SK-N-SH (cell line): ENCODE results near the gene DPP4. TPM values are rescaled to one million over a fixed set of nuclear protein-coding genes. Genes with fewer than 3 reads are reported as not detected.

ENCODE experiments used
- CTCF ChIA-PET: fragments of 300-600, 350-600 bp; formaldehyde crosslinking; extraction: SDS; loops from one replicate; lab custom pipeline; 2021; lab: Yijun Ruan, JAX
- POLR2A ChIA-PET: fragments of 350-600 bp; sonication (Branson Sonifier 250); formaldehyde crosslinking; extraction: SDS; loops from one replicate; lab custom pipeline; 2020; ENCODE audit warnings: antibody characterized with exemption, inconsistent platforms; lab: Yijun Ruan, JAX
- DNase-seq: peaks from one replicate; pipeline ENCODE4 v3.0.0; 2012
- H2AFZ ChIP-seq: fragments of 200-600 bp; sonication (generic); 2 replicates; pipeline ENCODE4 v1.8.1; 2016; ENCODE audit warnings: antibody characterized with exemption, mild to moderate bottlenecking, low read depth
- H3F3A ChIP-seq: fragments of 200-600 bp; sonication (generic); replicated peaks from 2 replicates; pipeline ENCODE3; 2016; ENCODE audit warnings: antibody characterized with exemption, mild to moderate bottlenecking; ENCODE audit not compliant: insufficient read depth
- H3K27ac ChIP-seq, 2 experiments: fragments of 200-500 bp in 1 of 2; fragments of 200-600 bp in 1 of 2; sonication (Bioruptor generic) in 1 of 2; sonication (generic), shearing (Covaris generic) in 1 of 2; 2 replicates each; pipeline versions ENCODE4 v1.5.1 to v1.6.1; 2014 to 2016; ENCODE audit warnings: low read depth in 2 of 2, inconsistent platforms in 1 of 2, low read length in 1 of 2, mild to moderate bottlenecking in 1 of 2, mixed read lengths in 1 of 2
- H3K27me3 ChIP-seq: fragments of 200-600 bp; sonication (generic), shearing (Covaris generic); 2 replicates; pipeline ENCODE4 v1.6.1; 2016; ENCODE audit warnings: mixed run types; ENCODE audit not compliant: insufficient read depth
- H3K36me3 ChIP-seq, 2 experiments: fragments of 200-500 bp in 1 of 2; fragments of 200-600 bp in 1 of 2; sonication (Bioruptor generic) in 1 of 2; sonication (generic) in 1 of 2; replicated peaks in 1 of 2; 2 replicates each; pipeline versions ENCODE3 to v1.5.1; 2014 to 2016; ENCODE audit warnings: low read length in 1 of 2, mild to moderate bottlenecking in 1 of 2; ENCODE audit not compliant: insufficient read depth in 2 of 2, control insufficient read depth in 1 of 2
- H3K4me1 ChIP-seq, 2 experiments: fragments of 200-500 bp in 1 of 2; fragments of 200-600 bp in 1 of 2; sonication (Bioruptor generic) in 1 of 2; sonication (generic), shearing (Covaris generic) in 1 of 2; 2 replicates each; pipeline versions ENCODE4 v1.5.1 to v1.6.1; 2014 to 2016; ENCODE audit warnings: low read depth in 1 of 2, low read length in 1 of 2, mixed run types in 1 of 2; ENCODE audit not compliant: insufficient read depth in 2 of 2, control insufficient read depth in 1 of 2
- H3K4me2 ChIP-seq: fragments of 200-600 bp; sonication (generic), shearing (Covaris generic); 2 replicates; pipeline ENCODE4 v1.6.1; 2017; ENCODE audit warnings: mixed run types
- H3K4me3 ChIP-seq, 2 experiments: fragments of 200-500 bp in 1 of 2; fragments of 200-600 bp in 1 of 2; sonication (Bioruptor generic) in 1 of 2; sonication (generic), shearing (Covaris generic) in 1 of 2; 2 replicates each; pipeline versions ENCODE4 v1.5.1 to v1.8.1; 2014 to 2016; ENCODE audit warnings: low read depth in 2 of 2, inconsistent platforms in 1 of 2, low read length in 1 of 2, mild to moderate bottlenecking in 1 of 2, mixed read lengths in 1 of 2, moderate library complexity in 1 of 2
- H3K79me2 ChIP-seq: fragments of 200-600 bp; sonication (generic); 2 replicates; pipeline ENCODE4 v1.8.1; 2017; ENCODE audit warnings: mild to moderate bottlenecking; ENCODE audit not compliant: insufficient read depth
- H3K9ac ChIP-seq: fragments of 200-600 bp; sonication (generic); 2 replicates; pipeline ENCODE4 v1.6.1; 2017; ENCODE audit warnings: mixed run types
- H3K9me2 ChIP-seq: fragments of 200-600 bp; sonication (generic); 2 replicates; pipeline ENCODE4 v1.6.1; 2017; ENCODE audit warnings: mixed run types
- H3K9me3 ChIP-seq: fragments of 200-600 bp; sonication (generic); 2 replicates; pipeline ENCODE4 v1.6.1; 2017; ENCODE audit warnings: mixed run types, mild to moderate bottlenecking, moderate library complexity
- H4K20me1 ChIP-seq: fragments of 200-600 bp; sonication (generic); 2 replicates; pipeline ENCODE4 v1.6.1; 2017; ENCODE audit warnings: mild to moderate bottlenecking, mixed run types; ENCODE audit not compliant: insufficient read depth
- CHD2 ChIP-seq: fragments of 150-350 bp; IDR thresholded peaks from 2 replicates; pipeline ENCODE4 v1.6.1; 2018; ENCODE audit warnings: low read length; ENCODE audit not compliant: partially characterized antibody
- CTCF ChIP-seq: fragments of 200-600 bp; sonication (generic); IDR thresholded peaks from 2 replicates; pipeline ENCODE4 v1.6.1; 2017; ENCODE audit warnings: antibody characterized with exemption, mild to moderate bottlenecking, moderate library complexity
- EZH2phosphoT487 ChIP-seq: fragments of 200-600 bp; sonication (generic); IDR thresholded peaks from 2 replicates; pipeline ENCODE4 v1.6.1; 2017; ENCODE audit warnings: low read depth, mixed run types, mild to moderate bottlenecking, antibody characterized with exemption, moderate library complexity, borderline replicate concordance
- FOSL2 ChIP-seq: IDR thresholded peaks from 2 replicates; pipeline ENCODE4 v1.4.0; 2012; ENCODE audit warnings: low read depth, mild to moderate bottlenecking, moderate library complexity, borderline replicate concordance
- FOXJ3 ChIP-seq: sonication (generic); formaldehyde crosslinking; IDR thresholded peaks from 2 replicates; pipeline ENCODE4 v1.5.1; 2020; ENCODE audit warnings: mild to moderate bottlenecking, missing genetic modification reagents
- GABPA ChIP-seq: IDR thresholded peaks from 2 replicates; pipeline ENCODE4 v1.4.0; 2012; ENCODE audit warnings: low read depth, mild to moderate bottlenecking
- GATA2 ChIP-seq: sonication (generic); formaldehyde crosslinking; IDR thresholded peaks from 2 replicates; pipeline ENCODE4 v1.5.0; 2020; ENCODE audit warnings: mild to moderate bottlenecking, missing genetic modification reagents
- MXI1 ChIP-seq: IDR thresholded peaks from 2 replicates; pipeline ENCODE4 v1.6.1; 2012; ENCODE audit warnings: mild to moderate bottlenecking, low read depth, low read length, improper control_type of control experiment
- RAD21 ChIP-seq: IDR thresholded peaks from 2 replicates; pipeline ENCODE4 v1.6.1; 2012; ENCODE audit warnings: mild to moderate bottlenecking, low read length
- RCOR1 ChIP-seq: fragments of 150-350 bp; IDR thresholded peaks from 2 replicates; pipeline ENCODE4 v1.6.1; 2017; ENCODE audit warnings: antibody characterized with exemption, low read length
- RXRA ChIP-seq: IDR thresholded peaks from 2 replicates; pipeline ENCODE4 v1.4.0; 2012; ENCODE audit warnings: low read depth, mild to moderate bottlenecking, borderline replicate concordance
- SMC3 ChIP-seq: IDR thresholded peaks from 2 replicates; pipeline ENCODE4 v1.6.1; 2012; ENCODE audit warnings: low read depth, low read length, improper control_type of control experiment
- TAF1 ChIP-seq: IDR thresholded peaks from 2 replicates; pipeline ENCODE4 v1.6.1; 2012; ENCODE audit warnings: low read depth, mild to moderate bottlenecking, low read length, moderate library complexity, borderline replicate concordance
- TEAD4 ChIP-seq: IDR thresholded peaks from 2 replicates; pipeline ENCODE4 v1.4.0; 2012; ENCODE audit warnings: mild to moderate bottlenecking, borderline replicate concordance; ENCODE audit not compliant: insufficient read depth
- USF1 ChIP-seq: IDR thresholded peaks from 2 replicates; pipeline ENCODE4 v1.4.0; 2012; ENCODE audit warnings: low read depth, borderline replicate concordance
- YY1 ChIP-seq: IDR thresholded peaks from 2 replicates; pipeline ENCODE4 v1.4.0; 2012; ENCODE audit warnings: low read depth, mild to moderate bottlenecking
- WGBS: methylation state at CpG from one replicate; pipeline ENCODE4 v1.1.6; 2017; ENCODE audit warnings: low lambda C conversion rate; 5-methylcytosine and 5-hydroxymethylcytosine counted together
- polyA plus RNA-seq, 3 experiments: library from polyadenylated mRNA; depleted of rRNA; stranded (reverse); fragments of >200 nt; gene quantifications; 2 replicates each; pipeline ENCODE4 v1.2.3, GENCODE V29; 2012
- TF ChIP-seq, protein P1 (sequence below): IDR thresholded peaks from 2 replicates; pipeline ENCODE4 v1.6.1; 2012; ENCODE audit warnings: mild to moderate bottlenecking, low read depth, low read length, moderate library complexity
- TF ChIP-seq, protein P2 (sequence below): IDR thresholded peaks from 2 replicates; pipeline ENCODE4 v1.4.0; 2012; ENCODE audit warnings: low read depth, borderline replicate concordance

Gene DPP4
- polyA plus RNA-seq, 1 of the 3 experiments (the other 2 are of a cell fraction) = 5.0 TPM

- H3K4me2 ChIP-seq = no peak overlapping the region
- no peak overlapping the region for H2AFZ ChIP-seq
- H3K9me2 ChIP-seq = no peaks in the 10 kb centered on the region
- no peaks in the 10 kb centered on the region for H3K9me3 ChIP-seq
- POLR2A ChIA-PET = no interaction called here
- H3K79me2 ChIP-seq = no peaks in the 10 kb centered on the region
- no peaks in the 10 kb centered on the region for H3K36me3 ChIP-seq
- no peak overlapping the region for H3K27ac ChIP-seq
- no peak for DNase-seq
- no peaks in the 10 kb centered on the region for H3K4me1 ChIP-seq
- peaks cover 9% of the 10 kb centered on the region; the same call in 1 of the 2 replicates for H3K27me3 ChIP-seq
- no peaks in the 10 kb centered on the region for H3F3A ChIP-seq
- CTCF ChIA-PET = no interaction called here
- TF ChIP-seq, protein P1, sequence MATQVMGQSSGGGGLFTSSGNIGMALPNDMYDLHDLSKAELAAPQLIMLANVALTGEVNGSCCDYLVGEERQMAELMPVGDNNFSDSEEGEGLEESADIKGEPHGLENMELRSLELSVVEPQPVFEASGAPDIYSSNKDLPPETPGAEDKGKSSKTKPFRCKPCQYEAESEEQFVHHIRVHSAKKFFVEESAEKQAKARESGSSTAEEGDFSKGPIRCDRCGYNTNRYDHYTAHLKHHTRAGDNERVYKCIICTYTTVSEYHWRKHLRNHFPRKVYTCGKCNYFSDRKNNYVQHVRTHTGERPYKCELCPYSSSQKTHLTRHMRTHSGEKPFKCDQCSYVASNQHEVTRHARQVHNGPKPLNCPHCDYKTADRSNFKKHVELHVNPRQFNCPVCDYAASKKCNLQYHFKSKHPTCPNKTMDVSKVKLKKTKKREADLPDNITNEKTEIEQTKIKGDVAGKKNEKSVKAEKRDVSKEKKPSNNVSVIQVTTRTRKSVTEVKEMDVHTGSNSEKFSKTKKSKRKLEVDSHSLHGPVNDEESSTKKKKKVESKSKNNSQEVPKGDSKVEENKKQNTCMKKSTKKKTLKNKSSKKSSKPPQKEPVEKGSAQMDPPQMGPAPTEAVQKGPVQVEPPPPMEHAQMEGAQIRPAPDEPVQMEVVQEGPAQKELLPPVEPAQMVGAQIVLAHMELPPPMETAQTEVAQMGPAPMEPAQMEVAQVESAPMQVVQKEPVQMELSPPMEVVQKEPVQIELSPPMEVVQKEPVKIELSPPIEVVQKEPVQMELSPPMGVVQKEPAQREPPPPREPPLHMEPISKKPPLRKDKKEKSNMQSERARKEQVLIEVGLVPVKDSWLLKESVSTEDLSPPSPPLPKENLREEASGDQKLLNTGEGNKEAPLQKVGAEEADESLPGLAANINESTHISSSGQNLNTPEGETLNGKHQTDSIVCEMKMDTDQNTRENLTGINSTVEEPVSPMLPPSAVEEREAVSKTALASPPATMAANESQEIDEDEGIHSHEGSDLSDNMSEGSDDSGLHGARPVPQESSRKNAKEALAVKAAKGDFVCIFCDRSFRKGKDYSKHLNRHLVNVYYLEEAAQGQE = no peak
- TF ChIP-seq EZH2phosphoT487 = no peak
- TF ChIP-seq TEAD4 = no peak
- no peak for TF ChIP-seq CTCF
- TF ChIP-seq SMC3 = no peak
- no peak for TF ChIP-seq GABPA
- no peak for TF ChIP-seq RXRA
- no peak for TF ChIP-seq FOXJ3 (CRISPR knock-in tag)
- no peak for TF ChIP-seq TAF1
- TF ChIP-seq CHD2 = no peak
- no peak for TF ChIP-seq USF1
- no peak for TF ChIP-seq GATA2
- no peak for TF ChIP-seq MXI1
- TF ChIP-seq, protein P2, sequence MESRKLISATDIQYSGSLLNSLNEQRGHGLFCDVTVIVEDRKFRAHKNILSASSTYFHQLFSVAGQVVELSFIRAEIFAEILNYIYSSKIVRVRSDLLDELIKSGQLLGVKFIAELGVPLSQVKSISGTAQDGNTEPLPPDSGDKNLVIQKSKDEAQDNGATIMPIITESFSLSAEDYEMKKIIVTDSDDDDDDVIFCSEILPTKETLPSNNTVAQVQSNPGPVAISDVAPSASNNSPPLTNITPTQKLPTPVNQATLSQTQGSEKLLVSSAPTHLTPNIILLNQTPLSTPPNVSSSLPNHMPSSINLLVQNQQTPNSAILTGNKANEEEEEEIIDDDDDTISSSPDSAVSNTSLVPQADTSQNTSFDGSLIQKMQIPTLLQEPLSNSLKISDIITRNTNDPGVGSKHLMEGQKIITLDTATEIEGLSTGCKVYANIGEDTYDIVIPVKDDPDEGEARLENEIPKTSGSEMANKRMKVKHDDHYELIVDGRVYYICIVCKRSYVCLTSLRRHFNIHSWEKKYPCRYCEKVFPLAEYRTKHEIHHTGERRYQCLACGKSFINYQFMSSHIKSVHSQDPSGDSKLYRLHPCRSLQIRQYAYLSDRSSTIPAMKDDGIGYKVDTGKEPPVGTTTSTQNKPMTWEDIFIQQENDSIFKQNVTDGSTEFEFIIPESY = no peak
- TF ChIP-seq RCOR1 = no peak
- no peak for TF ChIP-seq FOSL2
- TF ChIP-seq RAD21 = no peak
- TF ChIP-seq YY1 = no peak
- 52% methylated on average over 1 of the region's 1 CpG for WGBS
- no peaks in the 10 kb centered on the region for H4K20me1 ChIP-seq
- no peak overlapping the region for H3K9ac ChIP-seq
- no peak overlapping the region for H3K4me3 ChIP-seq
Observed at GRCh38 chr2:161976295-161976694, 97.7 kb downstream of the DPP4 start.
